ENCODE results near the gene ADARB2. TPM values are rescaled to one million over a fixed set of nuclear protein-coding genes. Genes with fewer than 3 reads are reported as not detected.

The ADARB2 gene
- total and polyA plus RNA-seq, 2 experiments from 2014 or later = 2.0 to 5.0 TPM

DNA sequence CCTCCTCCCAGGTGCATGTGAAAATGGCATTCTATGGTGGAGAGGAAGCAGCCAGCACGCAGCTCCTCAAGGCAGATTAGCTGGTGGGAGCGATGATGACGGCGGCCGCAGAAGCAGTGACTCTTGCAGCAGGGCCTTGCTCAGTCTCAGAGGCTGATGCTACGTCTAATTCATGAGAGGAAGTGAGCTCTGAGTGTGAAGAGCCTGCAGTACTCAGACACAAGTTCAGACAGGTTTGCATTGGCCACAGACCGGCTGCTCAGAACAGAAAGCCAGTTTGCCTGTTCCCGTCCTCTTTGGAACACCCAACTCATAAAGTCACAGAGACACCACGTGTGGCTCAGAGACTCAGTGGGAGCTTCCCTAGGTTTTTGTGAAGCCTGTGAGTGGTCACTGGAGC is 136.5 kb downstream of the ADARB2 start:
- H3K79me2 ChIP-seq (replicated peaks; ENCODE audit: insufficient read depth) = no peaks in the 10 kb centered on the region
- Mint-ChIP-seq H3K4me3 (no peak overlapping the region), H3K9me3 (no peaks in the 10 kb centered on the region), H3K36me3 (ENCODE audit: low read depth) (no peaks in the 10 kb centered on the region), H3K27me3 (ENCODE audit: insufficient read depth, low read depth, poor library complexity) (peaks cover 2% of the 10 kb centered on the region), H3K4me1 (peaks cover under 1% of the 10 kb centered on the region; the same call in 2 of the 3 replicates), H3K27ac (no peak overlapping the region)
- ATAC-seq (no peak), DNase-seq (ENCODE audit: low spot score) (no peak)
- H3F3A ChIP-seq (replicated peaks; ENCODE audit: low read depth) = no peaks in the 10 kb centered on the region
- TF ChIP-seq ZNF114 (CRISPR knock-in tag; IDR thresholded peaks at IDR 0.05) (no peak), EZH2 (IDR thresholded peaks at IDR 0.05; ENCODE audit: low read depth, unreplicated experiment) (no peak), EZH2phosphoT487 (IDR thresholded peaks at IDR 0.05; ENCODE audit: unreplicated experiment) (no peak)
- TF ChIP-seq, protein P1, sequence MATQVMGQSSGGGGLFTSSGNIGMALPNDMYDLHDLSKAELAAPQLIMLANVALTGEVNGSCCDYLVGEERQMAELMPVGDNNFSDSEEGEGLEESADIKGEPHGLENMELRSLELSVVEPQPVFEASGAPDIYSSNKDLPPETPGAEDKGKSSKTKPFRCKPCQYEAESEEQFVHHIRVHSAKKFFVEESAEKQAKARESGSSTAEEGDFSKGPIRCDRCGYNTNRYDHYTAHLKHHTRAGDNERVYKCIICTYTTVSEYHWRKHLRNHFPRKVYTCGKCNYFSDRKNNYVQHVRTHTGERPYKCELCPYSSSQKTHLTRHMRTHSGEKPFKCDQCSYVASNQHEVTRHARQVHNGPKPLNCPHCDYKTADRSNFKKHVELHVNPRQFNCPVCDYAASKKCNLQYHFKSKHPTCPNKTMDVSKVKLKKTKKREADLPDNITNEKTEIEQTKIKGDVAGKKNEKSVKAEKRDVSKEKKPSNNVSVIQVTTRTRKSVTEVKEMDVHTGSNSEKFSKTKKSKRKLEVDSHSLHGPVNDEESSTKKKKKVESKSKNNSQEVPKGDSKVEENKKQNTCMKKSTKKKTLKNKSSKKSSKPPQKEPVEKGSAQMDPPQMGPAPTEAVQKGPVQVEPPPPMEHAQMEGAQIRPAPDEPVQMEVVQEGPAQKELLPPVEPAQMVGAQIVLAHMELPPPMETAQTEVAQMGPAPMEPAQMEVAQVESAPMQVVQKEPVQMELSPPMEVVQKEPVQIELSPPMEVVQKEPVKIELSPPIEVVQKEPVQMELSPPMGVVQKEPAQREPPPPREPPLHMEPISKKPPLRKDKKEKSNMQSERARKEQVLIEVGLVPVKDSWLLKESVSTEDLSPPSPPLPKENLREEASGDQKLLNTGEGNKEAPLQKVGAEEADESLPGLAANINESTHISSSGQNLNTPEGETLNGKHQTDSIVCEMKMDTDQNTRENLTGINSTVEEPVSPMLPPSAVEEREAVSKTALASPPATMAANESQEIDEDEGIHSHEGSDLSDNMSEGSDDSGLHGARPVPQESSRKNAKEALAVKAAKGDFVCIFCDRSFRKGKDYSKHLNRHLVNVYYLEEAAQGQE (IDR thresholded peaks at IDR 0.05; ENCODE audit: unreplicated experiment) = no peak
- H3K36me3 ChIP-seq (ENCODE audit: insufficient read depth) = 0 out of 2 replicates have a peak, but pooled peaks cover 4% of the 10 kb centered on the region
- no peaks in the 10 kb centered on the region for H4K20me1 ChIP-seq (replicated peaks; ENCODE audit: insufficient read depth)
- no peak overlapping the region for H3K4me2 ChIP-seq
- no peak overlapping the region for H2AFZ ChIP-seq
- no peaks in the 10 kb centered on the region for H3K27me3 ChIP-seq (ENCODE audit: insufficient read depth)
- no peaks in the 10 kb centered on the region for H3K4me1 ChIP-seq (ENCODE audit: insufficient read depth)
- H3K4me3 ChIP-seq = no peak overlapping the region
- H3K27ac ChIP-seq (ENCODE audit: low read depth) = no peak overlapping the region
- H3K9me2 ChIP-seq (ENCODE audit: insufficient read depth) = no peaks in the 10 kb centered on the region

DNA sequence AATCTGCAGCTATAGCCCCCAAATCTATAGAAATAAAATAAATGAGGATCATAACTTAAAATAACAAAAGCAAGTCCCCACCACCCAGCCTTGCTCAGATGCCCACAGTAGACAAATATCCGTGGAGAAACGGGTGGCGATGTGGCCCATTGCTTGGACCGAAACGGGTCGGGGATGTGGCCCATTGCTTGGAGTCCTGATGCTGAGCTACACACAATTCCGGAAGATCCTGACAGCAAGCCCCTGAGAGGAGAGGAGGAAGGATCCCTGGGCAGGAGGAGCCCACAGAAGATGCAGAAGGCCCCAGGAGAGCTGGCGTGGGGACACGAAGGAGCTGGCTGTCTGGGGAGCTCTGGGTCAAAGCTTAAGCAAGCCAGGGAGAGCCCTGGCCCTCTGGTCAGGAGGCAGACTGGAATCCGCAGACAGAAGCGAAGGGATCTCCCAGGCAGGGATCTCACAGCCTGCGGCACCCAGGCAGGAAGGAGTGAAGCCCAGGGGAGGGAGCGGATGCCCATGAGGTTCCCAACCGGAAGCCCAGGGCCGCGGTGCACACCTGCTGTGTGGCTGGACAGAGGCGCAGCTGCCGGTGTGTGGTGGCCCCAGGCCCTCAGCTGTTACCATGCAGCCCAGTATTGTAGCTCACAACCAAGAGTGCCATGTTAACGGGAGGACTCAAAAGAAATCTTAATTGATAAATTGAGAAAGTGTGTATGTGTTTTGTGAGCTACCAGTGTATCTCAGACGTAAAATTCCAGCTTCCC is 138.8 kb downstream of the ADARB2 start:
- Mint-ChIP-seq H3K27ac (no peak overlapping the region), H3K4me1 (no peaks in the 10 kb centered on the region; the same call in 2 of the 3 replicates), H3K4me3 (no peak overlapping the region), H3K27me3 (ENCODE audit: insufficient read depth, low read depth, poor library complexity) (peaks cover 2% of the 10 kb centered on the region), H3K9me3 (no peaks in the 10 kb centered on the region), H3K36me3 (ENCODE audit: low read depth) (no peaks in the 10 kb centered on the region)
- H3K4me1 ChIP-seq (ENCODE audit: insufficient read depth) = no peaks in the 10 kb centered on the region
- H4K20me1 ChIP-seq (replicated peaks; ENCODE audit: insufficient read depth) = no peaks in the 10 kb centered on the region
- H3K79me2 ChIP-seq (replicated peaks; ENCODE audit: insufficient read depth) = no peaks in the 10 kb centered on the region
- H3K27me3 ChIP-seq (ENCODE audit: insufficient read depth) = no peaks in the 10 kb centered on the region
- H3K4me2 ChIP-seq = no peak overlapping the region
- no peaks in the 10 kb centered on the region for H3F3A ChIP-seq (replicated peaks; ENCODE audit: low read depth)
- H3K27ac ChIP-seq (ENCODE audit: low read depth) = no peak overlapping the region
- 0 out of 2 replicates have a peak, but pooled peaks cover 4% of the 10 kb centered on the region for H3K36me3 ChIP-seq (ENCODE audit: insufficient read depth)
- H3K9me2 ChIP-seq (ENCODE audit: insufficient read depth) = no peaks in the 10 kb centered on the region
- ATAC-seq (no peak), DNase-seq (ENCODE audit: low spot score) (no peak)
- no peak for TF ChIP-seq NANOG (IDR thresholded peaks at IDR 0.05; ENCODE audit: borderline replicate concordance)
- no peak overlapping the region for H3K4me3 ChIP-seq
- no peak overlapping the region for H2AFZ ChIP-seq
